Endothelial cell (in vitro differentiated cells): ENCODE results near the gene DOCK6. TPM values are rescaled to one million over a fixed set of nuclear protein-coding genes. Genes with fewer than 3 reads are reported as not detected.
A peak's percentile ranks its signal among the peaks of the same experiment; 100 is the strongest.

Source experiments
- DNase-seq: peaks from one replicate; pipeline ENCODE4 v3.0.0; 2021; ENCODE audit warnings: low spot score
- H3K27ac Mint-ChIP-seq: one replicate; pipeline ENCODE4 v1.8.0; 2021; ENCODE audit warnings: mixed read lengths, inconsistent platforms; ENCODE audit not compliant: unreplicated experiment
- H3K27me3 Mint-ChIP-seq: one replicate; pipeline ENCODE4 v1.8.0; 2021; ENCODE audit warnings: mild to moderate bottlenecking, moderate library complexity, mixed read lengths, inconsistent platforms; ENCODE audit not compliant: unreplicated experiment
- H3K36me3 Mint-ChIP-seq: one replicate; pipeline ENCODE4 v1.8.0; 2021; ENCODE audit warnings: mild to moderate bottlenecking, low read depth, mixed read lengths, inconsistent platforms; ENCODE audit not compliant: unreplicated experiment
- H3K4me1 Mint-ChIP-seq: one replicate; pipeline ENCODE4 v1.8.0; 2021; ENCODE audit warnings: mild to moderate bottlenecking, mixed read lengths, inconsistent platforms; ENCODE audit not compliant: unreplicated experiment
- H3K4me3 Mint-ChIP-seq: one replicate; pipeline ENCODE4 v1.8.0; 2021; ENCODE audit warnings: mild to moderate bottlenecking, mixed read lengths, inconsistent platforms; ENCODE audit not compliant: unreplicated experiment
- H3K9me3 Mint-ChIP-seq: one replicate; pipeline ENCODE4 v1.8.0; 2021; ENCODE audit warnings: mixed read lengths, inconsistent platforms; ENCODE audit not compliant: unreplicated experiment
- CTCF ChIP-seq: fragments of 200-600 bp; sonication (generic); IDR thresholded peaks from one replicate; pipeline ENCODE4 v1.5.0; 2021; ENCODE audit warnings: antibody characterized with exemption; ENCODE audit not compliant: unreplicated experiment
- total RNA-seq: library from RNA; stranded (reverse); fragmentation: NEBNext Ultra II Directional; extraction: Animal tissue kit (Norgen Biotek cat#: 25700); gene quantifications from one replicate; pipeline ENCODE4 v1.2.1, GENCODE V29; 2021; ENCODE audit not compliant: unreplicated experiment

DOCK6 gene
- total RNA-seq, 1 donor from 2014 or later, result 411 TPM

DNA sequence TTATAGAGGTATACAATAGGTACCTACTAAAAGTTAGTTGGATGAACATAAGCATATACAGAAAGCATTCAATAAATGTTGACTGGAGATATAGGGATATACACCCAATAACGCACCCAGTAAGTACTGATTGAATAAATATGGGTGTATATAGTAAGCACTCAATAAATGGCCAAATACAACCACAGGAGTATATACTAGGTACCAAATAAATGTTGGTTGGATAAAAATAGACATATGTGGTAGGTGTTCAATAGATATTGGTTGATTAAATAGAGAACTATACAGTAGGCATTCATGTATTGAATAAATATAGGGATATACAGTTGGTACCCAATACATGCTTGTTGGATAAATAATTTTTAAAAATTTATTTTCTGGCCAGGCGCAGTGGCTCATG is 13.5 kb downstream of the DOCK6 start:
- H3K27ac Mint-ChIP-seq, result no peak overlapping the region
- peaks cover 14% of the 10 kb centered on the region for H3K4me1 Mint-ChIP-seq
- peaks cover 7% of the 10 kb centered on the region for H3K27me3 Mint-ChIP-seq
- peaks cover 51% of the 10 kb centered on the region for H3K36me3 Mint-ChIP-seq
- no peak for TF ChIP-seq CTCF
- DNase-seq, result no peak
- H3K4me3 Mint-ChIP-seq, result no peak overlapping the region
- H3K9me3 Mint-ChIP-seq, result no peaks in the 10 kb centered on the region

GRCh38 chr19:11247934-11248333 is 14.4 kb downstream of the DOCK6 start:
- no peak for TF ChIP-seq CTCF
- peaks cover 53% of the 10 kb centered on the region for H3K36me3 Mint-ChIP-seq
- DNase-seq, result no peak
- no peak overlapping the region for H3K4me3 Mint-ChIP-seq
- peaks cover 11% of the 10 kb centered on the region for H3K27me3 Mint-ChIP-seq
- no peak overlapping the region for H3K27ac Mint-ChIP-seq
- H3K4me1 Mint-ChIP-seq, result peaks cover 12% of the 10 kb centered on the region
- H3K9me3 Mint-ChIP-seq, result no peaks in the 10 kb centered on the region

GRCh38 chr19:11247391-11247790 is 14.9 kb downstream of the DOCK6 start:
- Mint-ChIP-seq H3K27me3 (peaks cover 15% of the 10 kb centered on the region), H3K27ac (no peak overlapping the region), H3K9me3 (no peaks in the 10 kb centered on the region), H3K4me3 (no peak overlapping the region), H3K36me3 (peaks cover 54% of the 10 kb centered on the region), H3K4me1 (peaks cover 6% of the 10 kb centered on the region)
- no peak for TF ChIP-seq CTCF
- no peak for DNase-seq

DNA sequence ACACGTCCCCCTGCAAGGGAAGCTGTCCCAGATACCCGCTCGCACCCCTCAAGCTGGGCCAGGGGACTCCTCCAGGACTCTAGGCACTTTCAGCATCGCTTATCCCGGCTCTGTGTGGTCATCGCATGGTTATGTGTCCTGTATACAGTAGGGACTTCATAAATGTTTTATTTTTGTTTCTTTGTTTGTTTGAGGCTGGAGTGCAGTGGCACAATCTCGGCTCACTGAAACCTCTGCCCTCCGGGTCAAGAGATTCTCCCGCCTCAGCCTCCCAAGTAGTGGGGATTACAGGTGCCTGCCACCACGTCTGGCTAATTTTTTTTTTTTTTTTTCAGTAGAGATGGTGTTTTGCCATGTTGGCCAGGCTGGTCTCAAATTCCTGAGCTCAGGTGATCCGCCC is 15.4 kb downstream of the DOCK6 start:
- H3K36me3 Mint-ChIP-seq, result peaks cover 56% of the 10 kb centered on the region
- H3K9me3 Mint-ChIP-seq, result no peaks in the 10 kb centered on the region
- no peak for DNase-seq
- peaks cover 15% of the 10 kb centered on the region for H3K27me3 Mint-ChIP-seq
- H3K4me3 Mint-ChIP-seq, result peak overlapping the region; percentile 70
- H3K27ac Mint-ChIP-seq, result no peak overlapping the region
- no peak for TF ChIP-seq CTCF
- peaks cover 4% of the 10 kb centered on the region for H3K4me1 Mint-ChIP-seq

GRCh38 chr19:11244846-11245589 is 17.3 kb downstream of the DOCK6 start:
- peaks cover 15% of the 10 kb centered on the region for H3K27me3 Mint-ChIP-seq
- peak overlapping the region; percentile 38 for H3K27ac Mint-ChIP-seq
- no peak for DNase-seq
- TF ChIP-seq CTCF, result no peak
- H3K36me3 Mint-ChIP-seq, result peaks cover 69% of the 10 kb centered on the region
- no peaks in the 10 kb centered on the region for H3K9me3 Mint-ChIP-seq
- peak overlapping the region; percentile 54 for H3K4me3 Mint-ChIP-seq
- H3K4me1 Mint-ChIP-seq, result peaks cover 4% of the 10 kb centered on the region
